LNCaP clone FGC (cell line): ENCODE results near the gene ASAP3.

ENCODE experiments used
- DNase-seq: peaks from one replicate; pipeline ENCODE4 v3.0.0-alpha.2; 2011; ENCODE audit warnings: low read depth
- H3K4me3 ChIP-seq: 2 replicates; pipeline ENCODE4 v1.5.1; 2011; ENCODE audit warnings: mild to moderate bottlenecking, low read depth, low read length, control low read depth
- TF ChIP-seq, protein P1 (sequence below): IDR thresholded peaks from 2 replicates; pipeline ENCODE4 v1.5.1; 2012; ENCODE audit warnings: mild to moderate bottlenecking; ENCODE audit not compliant: control insufficient read depth, insufficient read depth; ENCODE audit errors: extremely low read depth

ASAP3 gene

DNA sequence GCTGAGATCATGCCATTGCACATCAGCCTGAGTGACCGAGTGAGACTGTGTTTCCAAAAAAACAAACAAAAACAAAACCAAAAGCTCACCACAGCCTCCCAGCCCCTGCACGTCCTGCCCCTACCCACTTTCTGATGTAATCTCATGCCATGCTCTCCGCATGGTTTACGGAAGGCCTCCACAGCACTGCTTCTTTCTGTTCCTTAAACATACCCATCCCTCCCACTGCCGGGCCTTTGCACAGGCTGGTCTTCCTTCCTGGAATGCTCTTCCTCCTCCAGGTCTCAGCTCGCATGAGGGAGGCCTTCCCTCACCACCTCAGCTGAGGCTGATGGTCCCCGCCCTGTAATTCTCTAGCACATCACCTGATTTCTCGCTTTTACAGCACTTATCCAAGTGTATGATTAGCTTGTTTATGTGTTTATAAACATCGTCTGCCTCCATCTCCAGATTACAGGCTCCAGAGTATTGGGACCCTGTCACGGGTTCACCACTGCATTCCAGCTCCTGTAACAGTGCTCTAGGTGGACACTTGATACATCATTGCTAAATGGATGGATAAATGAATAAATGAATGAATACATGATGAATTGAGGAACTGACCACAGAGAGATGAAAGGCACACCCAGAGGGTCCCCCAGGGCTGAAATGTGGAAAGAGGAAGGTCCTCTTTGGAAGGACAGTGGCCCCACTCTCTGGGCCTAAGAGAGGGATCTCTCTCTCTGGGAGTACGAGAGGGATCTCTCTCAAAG lies 81.5 kb downstream of the ASAP3 start:
- TF ChIP-seq, protein P1, sequence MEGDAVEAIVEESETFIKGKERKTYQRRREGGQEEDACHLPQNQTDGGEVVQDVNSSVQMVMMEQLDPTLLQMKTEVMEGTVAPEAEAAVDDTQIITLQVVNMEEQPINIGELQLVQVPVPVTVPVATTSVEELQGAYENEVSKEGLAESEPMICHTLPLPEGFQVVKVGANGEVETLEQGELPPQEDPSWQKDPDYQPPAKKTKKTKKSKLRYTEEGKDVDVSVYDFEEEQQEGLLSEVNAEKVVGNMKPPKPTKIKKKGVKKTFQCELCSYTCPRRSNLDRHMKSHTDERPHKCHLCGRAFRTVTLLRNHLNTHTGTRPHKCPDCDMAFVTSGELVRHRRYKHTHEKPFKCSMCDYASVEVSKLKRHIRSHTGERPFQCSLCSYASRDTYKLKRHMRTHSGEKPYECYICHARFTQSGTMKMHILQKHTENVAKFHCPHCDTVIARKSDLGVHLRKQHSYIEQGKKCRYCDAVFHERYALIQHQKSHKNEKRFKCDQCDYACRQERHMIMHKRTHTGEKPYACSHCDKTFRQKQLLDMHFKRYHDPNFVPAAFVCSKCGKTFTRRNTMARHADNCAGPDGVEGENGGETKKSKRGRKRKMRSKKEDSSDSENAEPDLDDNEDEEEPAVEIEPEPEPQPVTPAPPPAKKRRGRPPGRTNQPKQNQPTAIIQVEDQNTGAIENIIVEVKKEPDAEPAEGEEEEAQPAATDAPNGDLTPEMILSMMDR = no peak
- no peak for DNase-seq
- H3K4me3 ChIP-seq = no peak overlapping the region

DNA sequence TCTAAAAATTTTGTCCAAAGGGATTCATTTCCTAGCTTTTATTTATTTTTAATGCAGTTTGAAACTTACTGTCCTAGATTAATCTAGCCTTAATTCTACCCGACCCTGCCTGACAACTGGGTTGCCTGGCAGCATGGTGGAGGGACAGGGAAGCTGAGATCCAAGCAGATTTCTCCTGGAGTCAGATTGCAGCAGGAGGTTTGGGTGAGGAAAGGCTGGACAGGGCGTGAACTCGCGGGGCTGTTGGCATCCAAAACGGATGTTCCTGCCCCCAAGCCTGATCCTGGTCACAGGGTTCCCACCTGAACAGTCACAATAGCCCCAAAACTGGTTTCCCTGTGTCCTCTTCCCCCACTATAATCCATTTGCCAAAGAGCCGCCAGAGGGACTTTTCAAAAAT lies 82.7 kb downstream of the ASAP3 start:
- DNase-seq = no peak
- no peak overlapping the region for H3K4me3 ChIP-seq
- TF ChIP-seq, protein P1 = no peak

DNA sequence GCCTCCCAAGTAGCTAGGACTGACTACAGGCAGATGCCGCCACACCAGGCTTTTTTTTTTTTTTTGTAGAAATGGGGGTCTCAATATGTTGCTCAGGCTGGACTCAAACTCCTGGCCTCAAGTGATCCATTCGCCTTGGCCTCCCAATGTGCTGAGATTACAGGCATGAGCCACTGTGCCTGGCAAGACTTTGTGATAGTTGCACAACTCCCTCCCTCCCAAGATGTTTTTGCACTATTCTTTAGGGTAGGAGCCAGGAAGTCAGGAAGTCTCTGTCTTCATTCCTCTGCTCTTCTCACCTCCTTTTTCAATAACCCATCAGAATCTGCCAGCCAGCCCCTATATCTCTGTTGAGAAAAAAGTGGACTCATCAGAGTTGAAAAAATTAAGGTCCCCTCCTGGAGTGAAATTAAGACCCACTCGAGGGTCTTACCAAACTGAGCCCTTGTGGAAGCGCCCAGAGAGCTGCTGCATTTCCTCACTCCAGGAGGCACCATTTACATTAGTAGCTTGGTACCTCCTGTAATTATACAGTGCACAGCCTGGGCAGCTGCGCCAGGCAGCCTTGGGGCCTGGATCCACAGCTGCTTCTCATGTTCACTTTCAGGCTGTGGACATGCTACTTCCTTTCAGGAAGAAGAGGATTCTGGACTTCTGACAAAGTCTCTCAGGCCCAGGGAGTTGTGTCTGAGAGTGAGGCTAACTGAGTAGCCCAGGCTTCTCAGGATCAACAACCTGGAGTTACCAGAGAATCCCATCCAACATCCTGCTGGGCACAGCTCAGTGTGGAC lies 83.5 kb downstream of the ASAP3 start:
- DNase-seq = no peak
- H3K4me3 ChIP-seq = no peak overlapping the region
- TF ChIP-seq, protein P1 = no peak

DNA sequence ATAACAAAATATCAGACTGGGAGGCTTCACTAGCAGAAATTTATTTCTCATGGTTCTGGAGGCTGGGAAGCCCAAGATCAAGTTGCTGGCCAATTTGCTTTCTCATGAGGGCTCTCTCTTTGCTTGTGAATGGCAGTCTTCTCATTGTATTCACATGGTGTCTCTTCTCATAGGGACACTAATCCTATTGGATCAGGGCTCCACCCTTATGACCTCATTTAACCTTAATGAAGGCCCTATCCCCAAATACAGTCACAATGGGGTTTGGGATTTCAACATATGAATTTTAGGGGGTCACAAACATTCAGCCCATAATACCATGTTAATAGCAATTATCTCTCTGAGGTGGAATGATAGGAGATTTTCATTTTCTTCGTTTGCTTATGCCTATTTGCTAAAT lies 84.8 kb downstream of the ASAP3 start:
- DNase-seq = no peak
- H3K4me3 ChIP-seq = no peak overlapping the region
- TF ChIP-seq, protein P1 = no peak

DNA sequence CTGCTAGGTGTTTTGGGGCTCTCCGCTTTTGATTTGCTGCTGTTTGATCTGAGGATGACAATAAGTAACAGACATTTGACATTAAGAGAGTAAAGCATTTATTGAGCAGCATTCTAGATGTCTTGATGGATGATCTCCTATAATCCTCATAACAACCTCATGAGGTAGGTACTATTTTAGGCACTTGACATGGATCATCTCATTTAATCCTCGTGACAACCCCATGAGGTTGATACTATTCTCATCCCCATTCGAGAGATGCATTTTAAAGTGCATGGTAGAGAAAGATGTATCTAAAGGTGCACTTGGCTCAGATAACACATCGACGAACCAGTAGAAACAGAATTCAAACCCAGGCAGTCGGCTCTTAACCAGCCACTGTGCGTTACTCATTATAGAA lies 86.1 kb downstream of the ASAP3 start:
- TF ChIP-seq, protein P1 = no peak
- no peak overlapping the region for H3K4me3 ChIP-seq
- no peak for DNase-seq

DNA sequence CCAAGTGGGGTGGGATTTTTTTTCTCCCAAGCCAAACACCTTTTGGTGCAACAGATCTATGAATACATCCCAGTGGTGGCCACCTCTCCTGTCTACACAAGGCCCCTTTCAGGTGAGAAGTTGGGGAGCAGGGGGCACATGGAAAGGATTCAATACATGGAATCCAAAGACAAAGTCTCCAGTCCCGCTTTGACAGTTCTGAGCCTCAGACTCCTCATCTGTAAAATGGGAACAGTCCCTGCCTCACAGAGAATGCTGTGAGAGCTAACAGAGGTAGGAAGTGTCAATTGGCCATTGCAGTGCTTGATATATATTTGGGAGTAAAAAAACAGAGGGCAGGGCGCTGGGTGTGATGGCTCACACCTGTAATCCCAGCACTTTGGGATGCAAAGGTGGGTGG lies 87.6 kb downstream of the ASAP3 start:
- TF ChIP-seq, protein P1 = no peak
- no peak overlapping the region for H3K4me3 ChIP-seq
- DNase-seq = no peak
